CD4-positive, alpha-beta T cell (primary cell): Measurements from ENCODE around the gene FANCD2. TPM values are rescaled to one million over a fixed set of nuclear protein-coding genes. Genes with fewer than 3 reads are reported as not detected.

Experiments
- ATAC-seq: fragments of 200-7000 bp; cut with Tn5 transposase; one replicate; pipeline ENCODE4 v1.10.0; 2022; ENCODE audit warnings: mild to moderate bottlenecking; ENCODE audit not compliant: poor library complexity
- CTCF ChIA-PET: fragments of 350-600 bp; sonication (Branson Sonifier 250); formaldehyde crosslinking; loops from one replicate; lab custom pipeline; 2021; ENCODE audit warnings: antibody characterized with exemption, inconsistent platforms; lab: Charles Lee
- POLR2A ChIA-PET: fragments of 350-600 bp; sonication (Branson Sonifier 250); formaldehyde crosslinking; loops from one replicate; lab custom pipeline; 2021; ENCODE audit warnings: antibody characterized with exemption, inconsistent platforms; lab: Charles Lee
- DNase-seq, 14 experiments: peaks; one replicate each; pipeline ENCODE4 v3.0.0-alpha.2; 2013 to 2020; ENCODE audit warnings: mixed read lengths in 2 of 14
- H3K27ac ChIP-seq, 2 donors: one replicate each; pipeline versions ENCODE4 v1.5.1 to v1.7.0; 2013; ENCODE audit warnings: low read length in 2 of 2, low read depth in 1 of 2, mild to moderate bottlenecking in 1 of 2
- H3K27me3 ChIP-seq, 2 experiments: 1 replicate in 1 of 2; 2 replicates in 1 of 2; pipeline versions ENCODE4 v1.6.1 to v1.7.0; 2013; ENCODE audit warnings: low read length in 2 of 2, control low read depth in 1 of 2, mild to moderate bottlenecking in 1 of 2, moderate library complexity in 1 of 2; ENCODE audit not compliant: insufficient read depth in 2 of 2, control insufficient read depth in 1 of 2
- H3K36me3 ChIP-seq: one replicate; pipeline ENCODE4 v1.6.1; 2013; ENCODE audit warnings: low read length, control low read depth; ENCODE audit not compliant: insufficient read depth
- H3K4me1 ChIP-seq: one replicate; pipeline ENCODE4 v1.6.1; 2013; ENCODE audit warnings: low read length, control low read depth; ENCODE audit not compliant: insufficient read depth
- H3K4me3 ChIP-seq: one replicate; pipeline ENCODE4 v1.5.1; 2013; ENCODE audit warnings: mild to moderate bottlenecking, low read length, moderate library complexity
- H3K9me3 ChIP-seq, 2 experiments: 1 replicate in 1 of 2; 2 replicates in 1 of 2; pipeline versions ENCODE4 v1.6.1 to v1.7.0; 2013; ENCODE audit warnings: low read length in 2 of 2, mild to moderate bottlenecking in 2 of 2, control low read depth in 1 of 2, moderate library complexity in 1 of 2; ENCODE audit not compliant: control insufficient read depth in 1 of 2, insufficient read depth in 1 of 2
- H3K27ac Mint-ChIP-seq: one replicate; pipeline ENCODE4 v1.8.0; 2020; ENCODE audit warnings: mixed read lengths
- H3K27me3 Mint-ChIP-seq: one replicate; pipeline ENCODE4 v1.8.0; 2021; ENCODE audit warnings: mixed read lengths
- H3K36me3 Mint-ChIP-seq: one replicate; pipeline ENCODE4 v1.8.0; 2021; ENCODE audit warnings: low read depth, mixed read lengths
- H3K4me1 Mint-ChIP-seq: one replicate; pipeline ENCODE4 v1.8.0; 2021; ENCODE audit warnings: low read depth, mixed read lengths
- H3K4me3 Mint-ChIP-seq: one replicate; pipeline ENCODE4 v1.8.0; 2020; ENCODE audit warnings: mild to moderate bottlenecking, mixed read lengths
- H3K9me3 Mint-ChIP-seq: one replicate; pipeline ENCODE4 v1.8.0; 2020; ENCODE audit warnings: mixed read lengths
- intact Hi-C, 2 experiments: fragments of 100-400 bp; cut with DNase I in 1 of 2; cut with micrococcal nuclease in 1 of 2; formaldehyde crosslinking; loops; one replicate each; pipeline versions ENCODE4 v1.15.1 to v1.9.0; 2023 to 2025; cut with DNase I, micrococcal nuclease
- total RNA-seq, 174 experiments: library from RNA in 2 of 174; stranded (reverse) in 2 of 174; gene quantifications; one replicate each; pipeline ENCODE4 v1.2.3 and lab custom pipeline; 2021 to 2026
- TF ChIP-seq, protein P1 (sequence below): fragments of 200-600 bp; IDR thresholded peaks from one replicate; pipeline ENCODE4 v1.8.0; 2022; ENCODE audit warnings: antibody characterized with exemption, mild to moderate bottlenecking

FANCD2 gene
- total RNA-seq, 2 experiments from 2014 or later, result 13.8 to 16.8 TPM

DNA sequence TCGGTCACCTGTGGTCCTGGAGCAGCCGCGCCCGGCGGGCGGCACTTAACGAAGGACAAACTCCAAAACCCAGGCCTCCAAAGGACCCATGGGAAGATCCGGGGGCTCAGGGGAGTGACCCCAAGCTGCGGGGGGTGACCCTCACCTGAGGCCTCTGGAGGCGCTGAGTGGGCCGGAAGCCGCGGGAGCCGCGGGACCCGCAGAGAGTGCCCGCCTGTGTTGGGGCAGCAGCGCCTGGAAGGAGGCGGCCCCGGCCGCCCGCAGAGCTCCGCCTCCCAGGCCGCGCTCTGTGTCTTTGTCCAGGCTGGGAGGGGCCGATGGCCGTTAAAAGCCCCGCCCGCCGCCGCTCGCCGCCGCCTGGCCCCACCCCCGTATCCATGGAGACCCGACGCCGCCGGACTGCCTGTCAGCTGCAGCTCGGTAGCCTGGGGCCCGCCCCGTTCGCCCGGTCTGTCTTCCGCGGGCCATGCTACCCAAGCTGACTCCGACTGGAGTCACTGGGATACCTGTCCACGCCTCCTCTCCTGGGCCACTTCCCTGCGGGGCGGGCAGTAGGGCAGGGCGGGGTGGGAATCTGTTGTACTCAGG, 15.3 kb upstream of the FANCD2 start:
- TF ChIP-seq, protein P1, sequence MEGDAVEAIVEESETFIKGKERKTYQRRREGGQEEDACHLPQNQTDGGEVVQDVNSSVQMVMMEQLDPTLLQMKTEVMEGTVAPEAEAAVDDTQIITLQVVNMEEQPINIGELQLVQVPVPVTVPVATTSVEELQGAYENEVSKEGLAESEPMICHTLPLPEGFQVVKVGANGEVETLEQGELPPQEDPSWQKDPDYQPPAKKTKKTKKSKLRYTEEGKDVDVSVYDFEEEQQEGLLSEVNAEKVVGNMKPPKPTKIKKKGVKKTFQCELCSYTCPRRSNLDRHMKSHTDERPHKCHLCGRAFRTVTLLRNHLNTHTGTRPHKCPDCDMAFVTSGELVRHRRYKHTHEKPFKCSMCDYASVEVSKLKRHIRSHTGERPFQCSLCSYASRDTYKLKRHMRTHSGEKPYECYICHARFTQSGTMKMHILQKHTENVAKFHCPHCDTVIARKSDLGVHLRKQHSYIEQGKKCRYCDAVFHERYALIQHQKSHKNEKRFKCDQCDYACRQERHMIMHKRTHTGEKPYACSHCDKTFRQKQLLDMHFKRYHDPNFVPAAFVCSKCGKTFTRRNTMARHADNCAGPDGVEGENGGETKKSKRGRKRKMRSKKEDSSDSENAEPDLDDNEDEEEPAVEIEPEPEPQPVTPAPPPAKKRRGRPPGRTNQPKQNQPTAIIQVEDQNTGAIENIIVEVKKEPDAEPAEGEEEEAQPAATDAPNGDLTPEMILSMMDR, result no peak
- peaks cover 5 to 8% of the 10 kb centered on the region in 2 experiments for H3K27me3 ChIP-seq
- intact Hi-C loops, result no loop called here
- peaks cover 23% of the 10 kb centered on the region for H3K4me1 Mint-ChIP-seq
- H3K4me3 ChIP-seq, result peak overlapping the region; percentile 58
- no peaks in the 10 kb centered on the region for H3K9me3 Mint-ChIP-seq
- DNase-seq (peak; percentile 46 to 88 (median 68)), ATAC-seq (peak; percentile 51)
- H3K4me3 Mint-ChIP-seq, result peak overlapping the region; percentile 45
- no peaks in the 10 kb centered on the region for H3K9me3 ChIP-seq
- H3K27ac Mint-ChIP-seq, result no peak overlapping the region
- ChIA-PET POLR2A (interaction anchor here (0.6 to 1.8 kb wide), 3 partner anchors 15 to 251 kb away, joined by 3 to 10 read pairs (median 6); partner anchors contain the start of genes EMC3 and FANCD2), CTCF (interaction anchor here (0.5 kb wide), 1 partner anchor 171 kb away, joined by 3 read pairs; no protein-coding TSS in a partner anchor)
- no peaks in the 10 kb centered on the region for H3K36me3 ChIP-seq
- no peaks in the 10 kb centered on the region for H3K36me3 Mint-ChIP-seq
- H3K4me1 ChIP-seq, result peaks cover 31% of the 10 kb centered on the region
- peaks cover 20% of the 10 kb centered on the region for H3K27me3 Mint-ChIP-seq
- no peak overlapping the region for H3K27ac ChIP-seq

DNA sequence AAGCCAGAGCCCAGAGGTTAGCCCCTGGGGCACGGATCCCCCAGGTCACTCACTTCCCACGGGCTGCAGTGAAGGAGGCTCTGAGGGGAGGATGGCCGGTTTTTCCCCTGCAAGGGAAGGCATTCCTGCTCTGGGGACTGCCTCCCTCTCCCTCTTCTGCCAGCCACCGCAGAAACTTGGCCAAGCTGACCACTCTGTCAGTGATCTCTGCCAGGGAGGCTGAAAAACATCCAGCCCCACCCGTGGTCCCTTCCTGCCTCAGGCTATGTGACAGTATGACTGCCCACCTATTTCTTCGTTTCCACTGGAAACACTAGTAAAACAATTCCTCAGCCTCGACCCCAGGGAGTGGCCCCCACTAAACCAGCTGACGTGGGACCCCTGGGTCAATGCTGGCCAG, 14.6 kb upstream of the FANCD2 start:
- Mint-ChIP-seq H3K27me3 (peaks cover 20% of the 10 kb centered on the region), H3K36me3 (no peaks in the 10 kb centered on the region), H3K27ac (no peak overlapping the region), H3K4me3 (peak overlapping the region; percentile 65), H3K4me1 (peaks cover 23% of the 10 kb centered on the region), H3K9me3 (no peaks in the 10 kb centered on the region)
- H3K36me3 ChIP-seq, result no peaks in the 10 kb centered on the region
- H3K27me3 ChIP-seq, result peaks cover 5 to 8% of the 10 kb centered on the region in 2 experiments
- H3K27ac ChIP-seq, result no peak overlapping the region
- H3K4me3 ChIP-seq, result peak overlapping the region; percentile 58
- TF ChIP-seq, protein P1, result no peak
- DNase-seq, result no peak
- peaks cover 31% of the 10 kb centered on the region for H3K4me1 ChIP-seq
- H3K9me3 ChIP-seq, result no peaks in the 10 kb centered on the region
- intact Hi-C loops, result no loop called here
- POLR2A ChIA-PET, result interaction anchor here (1.5 to 1.8 kb wide), 2 partner anchors 14 to 25 kb away, joined by 6 to 10 read pairs; partner anchors contain the start of genes EMC3 and FANCD2
- no peak for ATAC-seq
- CTCF ChIA-PET, result no interaction called here

DNA sequence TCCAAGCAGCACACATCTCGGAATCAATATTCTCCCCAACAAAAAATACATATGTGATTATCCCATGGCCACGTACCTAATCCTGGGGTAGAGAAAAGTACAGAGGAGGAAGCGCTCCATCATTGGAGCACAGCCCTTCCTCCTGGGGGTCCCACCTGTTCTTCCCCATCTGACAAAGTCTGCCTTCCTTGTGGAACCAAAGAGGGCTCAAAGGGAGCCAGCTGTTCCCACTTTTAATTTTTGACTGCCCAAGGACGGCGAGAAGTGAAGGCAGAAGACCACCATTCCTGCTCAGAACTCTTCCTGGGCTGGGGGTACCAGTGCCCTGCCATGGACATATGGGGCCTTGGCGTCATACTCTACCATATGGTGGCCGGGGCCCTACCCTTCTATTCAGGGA, 14.1 kb upstream of the FANCD2 start:
- H3K9me3 Mint-ChIP-seq, result no peaks in the 10 kb centered on the region
- peaks cover 20% of the 10 kb centered on the region for H3K27me3 Mint-ChIP-seq
- ChIA-PET POLR2A (interaction anchor here (1.8 kb wide), 1 partner anchor 14 kb away, joined by 10 read pairs; the partner anchor contains the start of gene FANCD2), CTCF (no interaction called here)
- DNase-seq (no peak), ATAC-seq (no peak)
- H3K36me3 ChIP-seq, result no peaks in the 10 kb centered on the region
- no peaks in the 10 kb centered on the region for H3K36me3 Mint-ChIP-seq
- no peak overlapping the region for H3K4me3 ChIP-seq
- H3K27ac Mint-ChIP-seq, result no peak overlapping the region
- H3K27ac ChIP-seq, result no peak overlapping the region
- H3K4me1 ChIP-seq, result peaks cover 31% of the 10 kb centered on the region
- H3K4me1 Mint-ChIP-seq, result peaks cover 23% of the 10 kb centered on the region
- H3K4me3 Mint-ChIP-seq, result peak overlapping the region; percentile 65
- peaks cover 5 to 8% of the 10 kb centered on the region in 2 experiments for H3K27me3 ChIP-seq
- intact Hi-C loops, result no loop called here
- TF ChIP-seq, protein P1, result no peak
- H3K9me3 ChIP-seq, result no peaks in the 10 kb centered on the region
